Stimulated activated naive CD4-positive, alpha-beta T cell (primary cell): ENCODE data around the gene TARBP2.

Source experiments
- DNase-seq, 6 experiments: peaks; one replicate each; lab custom pipeline; 2025; lab: John Stamatoyannopoulos, UW

Gene TARBP2

GRCh38 chr12:53500776-53501614 lies at the start of gene TARBP2:
TSS of gene TARBP2 (plus strand) at chr12:53501283. CDS start at chr12:53501409, 126 bp downstream.
- peak; percentile 98 to 100 (median 99) for DNase-seq

DNA sequence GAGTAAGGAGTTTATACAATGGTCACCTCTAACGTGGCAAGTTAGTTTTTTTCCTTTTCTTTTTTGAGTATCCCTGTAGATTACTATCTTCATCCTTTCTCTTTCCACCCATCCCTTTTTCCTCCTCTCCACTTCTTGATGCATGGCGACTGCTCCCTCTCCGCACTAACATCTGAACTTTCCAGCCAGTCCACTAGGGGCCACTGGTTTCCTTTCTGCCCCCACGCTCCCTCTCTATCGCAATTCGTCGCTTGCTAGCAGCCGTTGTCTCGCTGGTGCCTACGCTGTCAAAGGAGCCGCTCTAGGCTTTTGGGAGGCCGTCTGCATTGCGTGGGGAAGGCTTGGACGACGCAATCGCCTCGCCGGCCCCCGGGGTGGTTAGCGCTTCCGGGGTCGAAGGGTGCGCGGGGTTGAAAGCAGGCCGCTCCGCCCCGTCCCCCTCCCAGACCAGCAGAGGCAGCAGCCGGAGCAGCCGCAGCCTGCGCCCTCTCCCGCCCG lies 49.4 kb upstream of the TARBP2 start, which contains the start of gene PCBP2:
Gene PCBP2, plus strand, starts transcription at position 442 of the 498 bp plus-strand sequence. CDS start 2,699 bp downstream, outside the sequence.
- DNase-seq, result peak; percentile 90 to 98 (median 96)

DNA sequence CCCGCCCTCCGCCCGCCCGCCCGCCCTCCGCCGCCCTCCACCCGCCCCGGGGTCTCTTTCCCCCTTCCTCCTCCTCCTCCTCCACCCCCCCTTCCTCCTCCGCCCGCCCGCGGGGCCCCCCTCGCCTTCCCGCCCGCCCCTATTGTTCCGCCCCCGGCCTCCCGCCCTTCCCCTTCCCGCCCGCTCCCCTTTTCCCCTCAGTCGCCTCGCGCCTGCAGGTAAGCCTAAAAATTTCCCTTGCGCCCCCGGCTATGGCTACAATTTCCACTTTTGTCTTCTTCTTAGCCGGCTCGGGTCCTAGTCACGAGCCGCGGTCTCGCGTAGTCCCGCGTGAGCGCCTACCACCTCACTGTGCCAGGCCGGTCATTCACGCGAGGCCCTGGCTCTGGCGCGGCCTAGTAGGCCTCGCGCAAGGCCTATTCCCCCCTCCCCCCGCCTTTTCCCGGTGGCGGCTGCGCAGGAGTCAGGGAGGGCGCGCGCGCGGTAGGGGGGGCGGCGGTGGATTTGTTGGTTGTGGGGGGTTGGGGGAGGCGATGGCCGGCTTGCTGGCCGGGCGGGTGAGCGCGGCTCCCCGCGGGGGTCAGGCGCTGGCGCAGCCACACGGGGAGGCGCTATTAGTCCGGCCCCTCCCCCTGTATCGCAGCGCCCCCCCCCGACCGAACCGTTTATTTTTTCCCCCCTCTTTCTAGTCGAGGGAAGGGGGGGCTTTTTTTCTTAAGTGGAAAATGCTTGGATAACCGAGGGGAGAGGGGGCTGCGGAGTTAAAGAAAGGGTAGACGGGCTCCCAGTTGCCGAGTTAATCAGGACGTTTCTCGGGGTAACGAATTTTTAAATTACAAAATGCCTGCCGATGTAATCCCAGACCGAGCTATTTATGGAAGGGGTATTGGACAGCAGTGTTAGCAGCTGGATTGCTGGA lies 48.7 kb upstream of the TARBP2 start:
- DNase-seq, result peak; percentile 70 to 93 (median 83)

DNA sequence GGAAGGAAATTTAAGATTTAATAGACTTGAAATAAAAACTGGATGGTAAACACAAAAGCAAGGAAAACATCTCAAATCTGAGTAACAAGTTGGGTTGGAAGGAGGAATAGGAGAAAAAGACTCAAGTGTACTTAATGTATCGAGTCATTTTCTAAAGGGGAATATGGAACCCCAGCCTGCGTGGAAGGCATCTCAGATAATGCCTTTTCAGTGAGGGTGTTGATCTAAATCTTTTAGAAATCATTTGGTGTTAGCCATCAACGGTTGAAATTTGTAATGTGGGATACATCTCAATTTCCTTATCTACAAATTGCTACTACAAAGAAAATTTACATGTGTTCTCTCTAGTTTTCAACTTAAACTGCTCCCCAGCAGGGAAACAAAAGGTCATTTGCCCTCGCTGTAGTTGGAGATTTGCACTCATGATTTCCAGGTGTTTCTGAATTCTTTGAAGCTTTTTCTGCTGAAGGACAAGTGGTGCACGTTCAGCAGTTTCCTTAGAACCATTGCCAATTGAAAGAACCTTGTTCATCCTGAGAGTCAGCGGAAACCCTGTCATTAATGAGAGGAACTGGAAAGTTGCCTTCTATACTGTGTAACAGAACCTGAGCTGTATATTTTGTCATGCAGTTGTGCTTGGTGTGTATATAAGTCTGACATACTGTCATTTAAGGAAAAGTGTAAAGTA lies 47.0 kb upstream of the TARBP2 start:
- no peak for DNase-seq

DNA sequence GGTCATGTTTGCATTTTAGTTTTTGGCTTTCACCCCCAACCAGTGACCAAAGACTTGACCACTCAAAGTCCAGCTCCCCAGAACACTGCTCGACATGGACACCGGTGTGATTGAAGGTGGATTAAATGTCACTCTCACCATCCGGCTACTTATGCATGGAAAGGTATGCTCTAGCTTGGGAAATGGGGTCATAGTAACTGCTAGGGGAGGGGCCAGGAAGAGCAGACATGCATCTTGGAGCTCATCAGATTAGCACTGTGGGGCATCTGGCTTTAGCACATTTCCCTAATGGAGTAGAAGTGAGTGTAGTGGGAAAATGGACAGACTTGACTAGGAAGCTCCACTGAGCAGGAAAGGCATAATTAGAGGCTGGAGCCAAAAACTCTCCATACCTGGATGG lies 46.4 kb upstream of the TARBP2 start:
- no peak for DNase-seq

- DNase-seq, result no peak
Measured at GRCh38 chr12:53456654-53457366, 44.3 kb upstream of the TARBP2 start.

DNA sequence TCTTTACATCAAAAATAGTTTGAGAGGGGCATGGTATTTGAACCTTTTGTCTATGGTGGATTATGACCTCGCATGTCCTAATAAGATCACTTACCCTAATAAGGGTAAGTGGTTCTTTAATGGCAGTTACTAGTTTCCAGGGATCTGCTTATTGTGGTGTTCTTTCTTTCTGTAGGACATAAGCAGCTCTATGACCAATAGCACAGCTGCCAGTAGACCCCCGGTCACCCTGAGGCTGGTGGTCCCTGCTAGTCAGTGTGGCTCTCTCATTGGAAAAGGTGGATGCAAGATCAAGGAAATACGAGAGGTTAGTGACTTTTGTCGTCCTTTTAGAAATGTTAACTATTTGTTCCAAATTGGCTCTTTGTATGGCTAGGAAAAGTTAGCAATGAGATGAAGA lies 42.0 kb upstream of the TARBP2 start:
- no peak for DNase-seq

GRCh38 chr12:53461059-53461458 lies 40.0 kb upstream of the TARBP2 start:
- no peak for DNase-seq

DNA sequence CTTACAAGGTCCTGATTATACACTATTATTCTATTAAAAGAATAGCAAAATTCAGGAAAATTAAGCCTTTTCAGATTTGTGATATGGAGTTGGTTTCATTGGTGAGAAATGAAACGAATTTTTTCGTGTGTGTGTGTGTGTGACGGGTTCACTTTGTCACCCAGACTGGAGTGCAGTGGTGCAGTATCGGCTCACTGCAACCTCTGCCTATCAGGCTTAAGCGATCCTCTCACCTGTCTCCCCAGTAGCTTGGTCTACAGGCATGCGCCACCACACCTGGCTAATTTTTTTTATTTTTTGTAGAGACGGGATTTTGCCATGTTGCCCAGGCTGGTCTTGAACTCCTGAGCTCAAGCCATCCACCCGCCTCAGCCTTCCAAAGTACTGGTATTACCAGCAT lies 39.5 kb upstream of the TARBP2 start:
- DNase-seq, result no peak

DNA sequence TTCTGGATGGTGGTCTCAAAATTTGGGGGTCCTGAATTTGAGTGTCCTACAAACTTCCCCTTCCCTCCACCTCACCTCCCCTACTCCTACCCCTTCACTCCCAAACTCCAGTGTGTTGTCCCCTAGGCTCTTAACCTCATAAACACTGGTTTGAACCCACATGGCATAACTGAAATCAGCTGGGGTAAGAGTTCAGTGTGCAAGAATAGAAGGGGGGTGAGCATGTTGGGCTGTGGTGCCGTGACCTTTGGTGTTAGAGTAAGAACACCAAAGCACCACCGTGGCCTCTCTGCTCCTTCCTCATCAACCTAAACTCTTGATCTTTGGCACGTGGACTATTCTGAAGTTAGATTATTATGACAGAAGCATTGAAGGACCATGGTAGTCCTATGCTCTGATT lies 38.1 kb upstream of the TARBP2 start:
- no peak for DNase-seq

DNA sequence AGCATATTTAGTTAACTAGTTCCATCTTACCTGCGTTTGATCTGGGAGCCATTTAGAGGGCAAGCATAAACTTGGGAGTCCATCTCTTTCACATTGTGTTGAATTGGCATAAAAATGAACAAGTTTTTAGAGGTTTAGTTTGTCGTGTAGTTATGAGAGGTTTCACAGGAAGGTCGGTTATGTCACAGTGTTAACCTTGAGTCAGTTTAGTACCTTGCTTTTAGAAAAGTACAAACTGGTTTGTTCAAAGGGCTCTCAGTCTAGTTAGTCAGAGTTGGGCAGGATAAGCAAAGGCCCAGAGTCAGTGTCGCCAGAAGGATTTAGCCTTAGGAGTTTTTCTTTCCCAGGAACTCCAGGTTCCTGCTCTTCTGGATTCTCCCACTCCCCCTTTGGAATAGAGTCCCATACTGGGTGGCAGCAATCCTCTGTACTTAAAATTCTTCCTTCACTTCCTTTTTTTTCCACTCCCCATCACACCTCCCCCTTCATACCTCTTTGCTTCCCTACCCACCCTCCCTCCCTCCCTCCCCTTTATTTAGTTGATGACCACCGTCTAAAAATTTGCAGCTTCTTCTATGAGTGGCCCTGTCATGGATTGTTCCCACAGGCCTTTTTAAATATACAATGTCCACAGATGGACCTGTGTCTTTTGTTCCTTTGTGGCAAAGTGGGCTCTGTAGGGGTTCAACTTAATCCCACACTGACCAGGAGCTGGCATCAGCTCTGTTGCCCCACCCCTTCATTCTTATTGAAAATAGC lies 37.1 kb upstream of the TARBP2 start:
- no peak for DNase-seq

DNA sequence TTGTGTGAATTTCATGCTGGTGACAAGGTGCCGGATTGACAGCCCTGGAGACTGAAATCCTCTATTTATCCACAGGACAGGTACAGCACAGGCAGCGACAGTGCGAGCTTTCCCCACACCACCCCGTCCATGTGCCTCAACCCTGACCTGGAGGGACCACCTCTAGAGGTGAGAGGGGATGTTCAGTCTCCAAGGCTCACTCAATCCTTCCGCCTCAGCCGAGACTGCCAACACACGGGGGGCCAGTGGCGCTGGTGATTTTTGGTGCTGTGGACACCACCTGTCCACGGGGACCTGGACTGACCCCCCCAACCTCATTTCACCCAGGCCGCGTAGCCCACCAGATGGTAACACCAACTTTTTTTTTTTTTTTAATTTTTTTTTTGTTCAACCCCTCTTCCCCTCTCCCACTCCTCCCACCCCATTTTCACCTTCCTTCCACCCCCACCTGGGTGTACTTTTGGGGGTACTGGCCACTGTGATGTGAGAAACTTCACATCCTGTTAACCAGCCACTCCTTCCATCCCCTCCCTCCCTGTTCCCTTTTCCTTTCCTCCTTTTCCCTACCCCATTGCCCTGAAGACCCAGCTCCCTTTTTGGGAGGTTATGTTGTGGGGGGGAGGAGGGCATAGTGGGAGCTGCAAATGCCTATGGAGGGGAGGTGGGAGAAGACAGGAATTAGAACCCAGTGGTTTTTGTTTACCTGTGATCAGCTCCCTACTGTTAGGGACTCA lies 36.2 kb upstream of the TARBP2 start:
- DNase-seq, result no peak

GRCh38 chr12:53465679-53466078 lies 35.4 kb upstream of the TARBP2 start:
- no peak for DNase-seq

- no peak for DNase-seq
Measured at GRCh38 chr12:53466640-53467039, 34.4 kb upstream of the TARBP2 start.

- no peak for DNase-seq
Measured at GRCh38 chr12:53467082-53467481, 34.0 kb upstream of the TARBP2 start.

DNA sequence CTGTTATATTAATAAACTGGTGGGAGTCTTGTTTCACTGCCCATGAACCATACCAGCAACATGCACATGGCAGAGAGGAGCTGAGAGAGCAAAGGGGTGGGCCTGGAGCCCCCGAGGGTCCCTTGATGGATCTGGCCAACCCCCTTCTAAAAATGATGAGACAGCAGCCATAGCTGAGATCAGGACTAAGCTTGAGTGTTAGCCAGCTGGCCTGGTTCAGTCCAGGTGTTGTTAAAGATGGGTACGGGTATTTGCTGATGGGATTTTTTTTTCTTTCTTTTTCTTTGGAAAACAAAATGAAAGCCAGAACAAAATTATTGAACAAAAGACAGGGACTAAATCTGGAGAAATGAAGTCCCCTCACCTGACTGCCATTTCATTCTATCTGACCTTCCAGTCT lies 33.2 kb upstream of the TARBP2 start:
- no peak for DNase-seq

DNA sequence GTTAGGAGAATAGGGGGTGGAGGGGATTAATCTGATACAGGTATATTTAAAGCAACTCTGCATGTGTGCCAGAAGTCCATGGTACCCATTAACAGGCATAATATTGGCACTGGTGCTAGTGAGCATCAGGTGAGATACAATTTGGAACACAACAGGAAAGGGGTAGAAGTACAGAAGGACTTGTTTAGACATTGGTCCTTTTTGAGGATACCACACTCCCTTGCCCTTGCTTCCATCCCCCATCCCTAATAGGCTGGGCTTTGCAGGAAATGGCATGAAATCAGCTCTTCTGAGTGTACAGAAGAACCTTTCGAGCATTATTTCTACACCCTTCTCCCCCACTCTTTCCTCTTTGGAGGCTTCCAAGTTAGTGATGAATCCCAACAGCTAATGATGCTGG lies 32.8 kb upstream of the TARBP2 start:
- no peak for DNase-seq

DNA sequence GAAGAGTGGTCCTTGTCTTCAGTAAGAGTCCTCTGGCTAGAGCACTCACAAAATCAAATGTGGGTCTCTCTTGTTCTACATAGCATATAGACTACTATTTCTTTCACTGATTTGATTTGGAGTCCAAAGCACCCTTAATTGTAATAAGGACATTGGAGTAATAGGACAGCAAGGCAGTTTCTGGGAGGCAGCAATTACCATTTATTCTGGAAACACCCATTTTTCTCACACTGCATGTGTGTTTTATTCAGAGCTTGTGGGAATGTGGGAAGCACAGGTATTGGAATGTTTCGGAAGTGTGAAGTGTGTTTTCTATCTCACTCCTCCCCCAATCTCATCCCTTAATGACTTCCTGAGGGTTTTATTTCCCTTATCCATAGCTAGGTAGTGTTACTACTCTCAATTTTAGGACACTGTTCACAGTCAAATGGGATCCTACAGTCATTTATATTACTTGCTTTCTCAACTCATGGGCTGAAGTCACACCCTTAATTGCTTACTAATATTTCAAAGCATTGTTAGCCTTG lies 29.0 kb upstream of the TARBP2 start:
- DNase-seq, result no peak

GRCh38 chr12:53474077-53474476 lies 27.0 kb upstream of the TARBP2 start:
- DNase-seq, result no peak

GRCh38 chr12:53474819-53475218 lies 26.3 kb upstream of the TARBP2 start:
- no peak for DNase-seq
